Osteocyte (in vitro differentiated cells): ENCODE measurements around the gene KCNA3. TPM values are rescaled to one million over a fixed set of nuclear protein-coding genes. Genes with fewer than 3 reads are reported as not detected.
A peak's percentile ranks its signal among the peaks of the same experiment; 100 is the strongest.

Experiments used
- DNase-seq: peaks from one replicate; pipeline ENCODE4 v3.0.0; 2021; ENCODE audit warnings: mixed read lengths; ENCODE audit not compliant: unreplicated experiment; ENCODE audit errors: extremely low spot score
- H3K27ac Mint-ChIP-seq: one replicate; pipeline ENCODE4 v1.8.0; 2021; ENCODE audit warnings: mild to moderate bottlenecking, mixed read lengths; ENCODE audit not compliant: unreplicated experiment
- H3K27me3 Mint-ChIP-seq: one replicate; pipeline ENCODE4 v1.8.0; 2021; ENCODE audit warnings: mixed read lengths; ENCODE audit not compliant: unreplicated experiment
- H3K36me3 Mint-ChIP-seq: one replicate; pipeline ENCODE4 v1.8.0; 2021; ENCODE audit warnings: mixed read lengths; ENCODE audit not compliant: unreplicated experiment
- H3K4me1 Mint-ChIP-seq: one replicate; pipeline ENCODE4 v1.8.0; 2021; ENCODE audit warnings: mixed read lengths; ENCODE audit not compliant: unreplicated experiment
- H3K4me3 Mint-ChIP-seq: one replicate; pipeline ENCODE4 v1.8.0; 2021; ENCODE audit warnings: mild to moderate bottlenecking, moderate library complexity, mixed read lengths; ENCODE audit not compliant: unreplicated experiment
- H3K9me3 Mint-ChIP-seq: one replicate; pipeline ENCODE4 v1.8.0; 2021; ENCODE audit warnings: mixed read lengths; ENCODE audit not compliant: unreplicated experiment
- CTCF ChIP-seq: fragments of 200-600 bp; sonication (generic); IDR thresholded peaks from 2 replicates; pipeline ENCODE4 v1.5.0; 2021; ENCODE audit warnings: antibody characterized with exemption, mild to moderate bottlenecking, moderate library complexity
- total RNA-seq: library from RNA; stranded (reverse); gene quantifications from 2 replicates; pipeline ENCODE4 v1.2.1, GENCODE V29; 2021

Gene KCNA3
- total RNA-seq, 1 donor from 2014 or later, result not detected

- Mint-ChIP-seq H3K4me3 (no peak overlapping the region), H3K27ac (no peak overlapping the region), H3K27me3 (no peaks in the 10 kb centered on the region), H3K4me1 (no peaks in the 10 kb centered on the region), H3K36me3 (no peaks in the 10 kb centered on the region), H3K9me3 (no peaks in the 10 kb centered on the region)
- no peak for TF ChIP-seq CTCF
- peak; percentile 48 for DNase-seq
These were observed 42.7 kb downstream of the KCNA3 start for GRCh38 chr1:110631836-110632620.

- Mint-ChIP-seq H3K27me3 (no peaks in the 10 kb centered on the region), H3K27ac (no peak overlapping the region), H3K4me1 (no peaks in the 10 kb centered on the region), H3K4me3 (no peak overlapping the region), H3K36me3 (no peaks in the 10 kb centered on the region), H3K9me3 (no peaks in the 10 kb centered on the region)
- TF ChIP-seq CTCF, result peak; percentile 65
- peak; percentile 85 for DNase-seq
These were observed 43.7 kb downstream of the KCNA3 start for GRCh38 chr1:110630839-110631663.

- Mint-ChIP-seq H3K27me3 (peaks cover 3% of the 10 kb centered on the region), H3K9me3 (no peaks in the 10 kb centered on the region), H3K4me1 (no peaks in the 10 kb centered on the region), H3K36me3 (no peaks in the 10 kb centered on the region), H3K4me3 (no peak overlapping the region), H3K27ac (no peak overlapping the region)
- DNase-seq, result peak; percentile 25
- no peak for TF ChIP-seq CTCF
These were observed 46.2 kb downstream of the KCNA3 start for GRCh38 chr1:110628323-110629105.

GRCh38 chr1:110627764-110628163 lies 47.0 kb downstream of the KCNA3 start:
- Mint-ChIP-seq H3K36me3 (no peaks in the 10 kb centered on the region), H3K27me3 (peaks cover 4% of the 10 kb centered on the region), H3K4me1 (no peaks in the 10 kb centered on the region), H3K9me3 (no peaks in the 10 kb centered on the region), H3K27ac (no peak overlapping the region), H3K4me3 (no peak overlapping the region)
- no peak for TF ChIP-seq CTCF
- no peak for DNase-seq
